ENCODE data around the gene SERTAD4.

Gene SERTAD4

DNA sequence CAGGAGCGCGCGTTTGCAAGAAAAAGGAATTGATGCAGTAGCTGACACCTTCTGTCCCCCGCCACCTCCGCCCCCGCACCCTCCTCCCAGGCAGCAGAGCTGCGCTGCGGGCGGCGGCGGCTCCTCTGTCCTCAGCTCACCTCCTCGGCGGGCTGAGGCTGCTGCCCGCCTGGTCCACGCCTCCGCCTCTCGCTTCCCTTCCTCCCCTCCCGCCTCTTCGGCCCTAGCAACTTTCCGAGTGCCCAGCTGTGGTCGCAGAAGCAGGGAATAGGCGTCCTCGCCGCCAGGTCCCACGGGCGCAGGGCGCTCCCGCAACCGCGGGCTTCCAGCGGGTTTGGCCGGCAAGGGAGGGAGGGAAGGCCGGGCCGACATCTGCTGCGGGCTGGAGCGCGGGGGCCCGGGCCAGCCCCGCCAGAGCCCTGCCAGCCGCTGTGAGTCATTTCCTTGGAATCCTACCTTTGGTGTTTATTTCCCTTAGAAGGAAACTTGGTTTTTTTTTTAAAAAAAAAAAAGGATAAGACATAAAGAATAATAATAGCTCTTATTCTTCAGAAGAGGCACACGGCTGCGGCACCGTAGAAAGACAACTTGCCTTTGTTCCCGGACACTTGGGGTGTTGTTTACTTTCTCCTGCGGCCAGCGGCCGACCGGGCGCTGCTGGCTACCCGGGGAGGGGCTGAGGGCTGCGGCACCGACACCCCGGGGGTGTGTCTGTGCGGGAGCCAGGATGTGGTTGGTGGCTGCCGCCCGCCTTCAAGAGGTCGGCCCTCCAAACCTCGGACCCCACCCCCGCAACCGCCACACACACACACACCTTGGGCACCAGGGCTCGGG is 1.1 kb downstream of the SERTAD4 start:
- Histone ChIP-seq H4K12ac (ENCODE audit: low read depth, low read length) (peak overlapping the region; percentile 73), H2AFZ (ENCODE audit: insufficient read depth, low read length, poor library complexity) (peak overlapping the region; percentile 66), H4K91ac (ENCODE audit: low read depth, low read length) (peak overlapping the region; percentile 74), H4K8ac (ENCODE audit: low read depth, low read length) (peak overlapping the region; percentile 95), H3K18ac (ENCODE audit: low read length) (peak overlapping the region; percentile 100), H3K4me3 (ENCODE audit: low read depth, low read length) (peak overlapping the region; percentile 97), H3K9me3 (ENCODE audit: insufficient read depth, low read depth, low read length) (no peaks in the 10 kb centered on the region), H3K27ac (ENCODE audit: low read depth, low read length) (peak overlapping the region; percentile 89), H3K79me1 (ENCODE audit: low read length) (peaks cover 12% of the 10 kb centered on the region), H3K79me2 (ENCODE audit: control insufficient read depth, insufficient read depth, low read length, poor library complexity) (peaks cover 8% of the 10 kb centered on the region), H3K14ac (ENCODE audit: low read length) (peak overlapping the region; percentile 94), H2AK5ac (ENCODE audit: low read length) (peak overlapping the region; percentile 91), H3K4me2 (ENCODE audit: low read length) (peak overlapping the region; percentile 87), H3K27me3 (ENCODE audit: insufficient read depth, low read length) (peaks cover 2% of the 10 kb centered on the region), H3K4ac (ENCODE audit: low read depth, low read length) (peak overlapping the region; percentile 87), H3K36me3 (ENCODE audit: control insufficient read depth in 1 of 2, insufficient read depth in 2 of 2, low read length in 2 of 2) (peaks cover 7 to 9% of the 10 kb centered on the region in 2 experiments), H2BK120ac (ENCODE audit: insufficient read depth, low read length, poor library complexity) (peak overlapping the region; percentile 99), H2BK12ac (ENCODE audit: low read length) (peak overlapping the region; percentile 94), H2BK5ac (ENCODE audit: low read depth, low read length, poor library complexity) (peak overlapping the region; percentile 94), H3K9ac (ENCODE audit: low read length) (peak overlapping the region; percentile 93), H3K4me1 (ENCODE audit: control insufficient read depth in 1 of 2, insufficient read depth in 2 of 2, low read length in 2 of 2) (peaks cover 7 to 14% of the 10 kb centered on the region in 2 experiments), H3K23ac (ENCODE audit: low read length) (peak overlapping the region; percentile 83)
- WGBS (ENCODE audit: extremely low coverage, insufficient coverage, insufficient read length): no CpG with 5 or more reads among the region's 61 CpGs
- DNase-seq: peak; percentile 74 to 86

DNA sequence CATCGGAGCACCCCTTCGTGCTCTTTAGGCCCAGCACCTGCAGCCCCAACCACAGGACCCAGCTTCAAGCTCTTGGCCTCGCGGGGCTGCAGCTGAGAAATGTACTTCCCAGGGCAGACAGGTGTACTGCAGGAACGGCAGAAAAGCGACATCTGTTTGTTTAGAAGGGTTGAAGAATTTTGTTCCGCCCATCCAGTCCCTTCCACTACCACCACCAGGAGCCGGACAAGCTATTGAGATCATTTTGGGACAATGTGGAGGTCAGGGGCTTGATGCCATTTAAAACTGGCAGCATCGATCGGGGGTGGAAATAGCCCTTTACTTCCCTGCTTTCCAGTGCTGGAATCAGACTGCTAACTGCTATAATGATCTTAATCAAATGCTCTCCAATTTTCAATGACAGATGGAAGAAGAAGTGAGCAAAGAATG is 1.7 kb downstream of the SERTAD4 start:
- peak; percentile 15 to 37 for DNase-seq
- H3K27ac ChIP-seq (ENCODE audit: low read depth, low read length): no peak overlapping the region
- peaks cover 12% of the 10 kb centered on the region for H3K79me1 ChIP-seq (ENCODE audit: low read length)
- H4K8ac ChIP-seq (ENCODE audit: low read depth, low read length): no peak overlapping the region
- H3K23ac ChIP-seq (ENCODE audit: low read length): no peak overlapping the region
- peaks cover 7 to 9% of the 10 kb centered on the region in 2 experiments for H3K36me3 ChIP-seq (ENCODE audit: control insufficient read depth in 1 of 2, insufficient read depth in 2 of 2, low read length in 2 of 2)
- no peak overlapping the region for H3K14ac ChIP-seq (ENCODE audit: low read length)
- H3K9me3 ChIP-seq (ENCODE audit: insufficient read depth, low read depth, low read length): no peaks in the 10 kb centered on the region
- peaks cover 2% of the 10 kb centered on the region for H3K27me3 ChIP-seq (ENCODE audit: insufficient read depth, low read length)
- H3K4me2 ChIP-seq (ENCODE audit: low read length): peak overlapping the region; percentile 87
- no peak overlapping the region for H4K12ac ChIP-seq (ENCODE audit: low read depth, low read length)
- no peak overlapping the region for H2BK120ac ChIP-seq (ENCODE audit: insufficient read depth, low read length, poor library complexity)
- H2AFZ ChIP-seq (ENCODE audit: insufficient read depth, low read length, poor library complexity): peak overlapping the region; percentile 1
- peak overlapping the region; percentile 7 for H3K18ac ChIP-seq (ENCODE audit: low read length)
- H3K9ac ChIP-seq (ENCODE audit: low read length): no peak overlapping the region
- peak overlapping the region; percentile 6 for H4K91ac ChIP-seq (ENCODE audit: low read depth, low read length)
- H2AK5ac ChIP-seq (ENCODE audit: low read length): peak overlapping the region; percentile 1
- H3K4me1 ChIP-seq (ENCODE audit: control insufficient read depth in 1 of 2, insufficient read depth in 2 of 2, low read length in 2 of 2): peaks cover 7 to 14% of the 10 kb centered on the region in 2 experiments
- H2BK12ac ChIP-seq (ENCODE audit: low read length): peak overlapping the region; percentile 6
- H2BK5ac ChIP-seq (ENCODE audit: low read depth, low read length, poor library complexity): peak overlapping the region; percentile 0
- H3K4me3 ChIP-seq (ENCODE audit: low read depth, low read length): peak overlapping the region; percentile 66
- H3K4ac ChIP-seq (ENCODE audit: low read depth, low read length): peak overlapping the region; percentile 6
- H3K79me2 ChIP-seq (ENCODE audit: control insufficient read depth, insufficient read depth, low read length, poor library complexity): peaks cover 8% of the 10 kb centered on the region
- WGBS (ENCODE audit: extremely low coverage, insufficient coverage, insufficient read length): no CpG with 5 or more reads among the region's 10 CpGs

DNA sequence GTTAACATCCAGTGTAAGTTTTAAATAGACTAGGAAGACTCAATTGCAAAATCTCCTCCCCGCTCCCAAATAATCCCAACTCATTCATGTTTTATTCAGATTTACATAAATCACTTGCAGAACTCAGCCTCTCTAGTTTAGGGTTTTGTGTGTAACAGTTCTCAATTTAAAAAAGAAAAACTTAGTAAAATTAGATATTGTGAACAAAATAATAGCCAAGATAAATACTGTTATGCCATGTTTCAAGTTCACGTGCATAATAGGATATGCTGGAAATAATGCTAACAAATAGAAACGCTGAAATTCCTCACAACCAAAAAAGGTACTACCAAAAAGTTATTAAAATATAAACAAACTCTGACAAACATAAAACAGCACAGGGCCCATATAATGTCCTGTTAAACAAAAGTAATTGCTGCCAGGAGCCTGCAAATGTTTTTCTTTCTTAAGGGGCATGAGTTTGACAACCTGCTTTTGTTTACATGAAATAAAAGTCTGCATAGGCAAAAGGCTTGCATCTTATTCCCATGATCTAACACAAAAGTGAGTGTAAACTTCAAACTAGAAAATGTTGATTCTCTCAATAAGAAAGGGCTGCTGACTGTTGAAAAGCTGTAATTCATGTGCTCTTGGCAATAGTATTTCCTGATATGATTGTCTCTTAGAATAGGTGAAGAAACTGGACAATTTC is 2.9 kb downstream of the SERTAD4 start:
- Histone ChIP-seq H3K4me1 (ENCODE audit: control insufficient read depth in 1 of 2, insufficient read depth in 2 of 2, low read length in 2 of 2) (peaks cover 7 to 14% of the 10 kb centered on the region in 2 experiments), H3K27ac (ENCODE audit: low read depth, low read length) (no peak overlapping the region), H3K9me3 (ENCODE audit: insufficient read depth, low read depth, low read length) (no peaks in the 10 kb centered on the region), H4K8ac (ENCODE audit: low read depth, low read length) (no peak overlapping the region), H2BK5ac (ENCODE audit: low read depth, low read length, poor library complexity) (no peak overlapping the region), H3K79me2 (ENCODE audit: control insufficient read depth, insufficient read depth, low read length, poor library complexity) (peaks cover 8% of the 10 kb centered on the region), H4K91ac (ENCODE audit: low read depth, low read length) (no peak overlapping the region), H3K23ac (ENCODE audit: low read length) (no peak overlapping the region), H3K4me3 (ENCODE audit: low read depth, low read length) (no peak overlapping the region), H2BK120ac (ENCODE audit: insufficient read depth, low read length, poor library complexity) (no peak overlapping the region), H2AK5ac (ENCODE audit: low read length) (no peak overlapping the region), H3K27me3 (ENCODE audit: insufficient read depth, low read length) (peaks cover 2% of the 10 kb centered on the region), H2BK12ac (ENCODE audit: low read length) (no peak overlapping the region), H3K14ac (ENCODE audit: low read length) (no peak overlapping the region), H3K9ac (ENCODE audit: low read length) (no peak overlapping the region), H3K18ac (ENCODE audit: low read length) (no peak overlapping the region), H3K4ac (ENCODE audit: low read depth, low read length) (no peak overlapping the region), H3K79me1 (ENCODE audit: low read length) (peaks cover 12% of the 10 kb centered on the region), H4K12ac (ENCODE audit: low read depth, low read length) (no peak overlapping the region), H3K4me2 (ENCODE audit: low read length) (no peak overlapping the region), H2AFZ (ENCODE audit: insufficient read depth, low read length, poor library complexity) (no peak overlapping the region), H3K36me3 (ENCODE audit: control insufficient read depth in 1 of 2, insufficient read depth in 2 of 2, low read length in 2 of 2) (peaks cover 8 to 13% of the 10 kb centered on the region in 2 experiments)
- DNase-seq: no peak
- no CpG with 5 or more reads among the region's 3 CpGs for WGBS (ENCODE audit: extremely low coverage, insufficient coverage, insufficient read length)

GRCh38 chr1:210236386-210236839 is 3.8 kb downstream of the SERTAD4 start:
- Histone ChIP-seq H3K23ac (ENCODE audit: low read length) (no peak overlapping the region), H3K36me3 (ENCODE audit: control insufficient read depth in 1 of 2, insufficient read depth in 2 of 2, low read length in 2 of 2) (peaks cover 13 to 19% of the 10 kb centered on the region in 2 experiments), H4K12ac (ENCODE audit: low read depth, low read length) (no peak overlapping the region), H2AFZ (ENCODE audit: insufficient read depth, low read length, poor library complexity) (no peak overlapping the region), H3K4ac (ENCODE audit: low read depth, low read length) (no peak overlapping the region), H3K9me3 (ENCODE audit: insufficient read depth, low read depth, low read length) (no peaks in the 10 kb centered on the region), H2AK5ac (ENCODE audit: low read length) (no peak overlapping the region), H3K9ac (ENCODE audit: low read length) (no peak overlapping the region), H3K79me2 (ENCODE audit: control insufficient read depth, insufficient read depth, low read length, poor library complexity) (peaks cover 8% of the 10 kb centered on the region), H4K8ac (ENCODE audit: low read depth, low read length) (no peak overlapping the region), H4K91ac (ENCODE audit: low read depth, low read length) (no peak overlapping the region), H3K27me3 (ENCODE audit: insufficient read depth, low read length) (no peaks in the 10 kb centered on the region), H2BK12ac (ENCODE audit: low read length) (no peak overlapping the region), H3K18ac (ENCODE audit: low read length) (no peak overlapping the region), H2BK120ac (ENCODE audit: insufficient read depth, low read length, poor library complexity) (no peak overlapping the region), H3K4me1 (ENCODE audit: control insufficient read depth in 1 of 2, insufficient read depth in 2 of 2, low read length in 2 of 2) (peaks cover 7 to 14% of the 10 kb centered on the region in 2 experiments), H3K79me1 (ENCODE audit: low read length) (peaks cover 12% of the 10 kb centered on the region), H3K27ac (ENCODE audit: low read depth, low read length) (no peak overlapping the region), H3K4me2 (ENCODE audit: low read length) (no peak overlapping the region), H2BK5ac (ENCODE audit: low read depth, low read length, poor library complexity) (no peak overlapping the region), H3K4me3 (ENCODE audit: low read depth, low read length) (no peak overlapping the region), H3K14ac (ENCODE audit: low read length) (no peak overlapping the region)
- WGBS (ENCODE audit: extremely low coverage, insufficient coverage, insufficient read length): no CpG with 5 or more reads among the region's 4 CpGs
- DNase-seq: no peak
